ENCODE measurements around the gene PLEKHH2. TPM values are rescaled to one million over a fixed set of nuclear protein-coding genes. Genes with fewer than 3 reads are reported as not detected.

Gene PLEKHH2
- total and polyA plus RNA-seq, 2 of the 13 experiments (the other 11 are each of a cell fraction or from before 2014, with no cell fraction given): 1.1 to 3.0 TPM

DNA sequence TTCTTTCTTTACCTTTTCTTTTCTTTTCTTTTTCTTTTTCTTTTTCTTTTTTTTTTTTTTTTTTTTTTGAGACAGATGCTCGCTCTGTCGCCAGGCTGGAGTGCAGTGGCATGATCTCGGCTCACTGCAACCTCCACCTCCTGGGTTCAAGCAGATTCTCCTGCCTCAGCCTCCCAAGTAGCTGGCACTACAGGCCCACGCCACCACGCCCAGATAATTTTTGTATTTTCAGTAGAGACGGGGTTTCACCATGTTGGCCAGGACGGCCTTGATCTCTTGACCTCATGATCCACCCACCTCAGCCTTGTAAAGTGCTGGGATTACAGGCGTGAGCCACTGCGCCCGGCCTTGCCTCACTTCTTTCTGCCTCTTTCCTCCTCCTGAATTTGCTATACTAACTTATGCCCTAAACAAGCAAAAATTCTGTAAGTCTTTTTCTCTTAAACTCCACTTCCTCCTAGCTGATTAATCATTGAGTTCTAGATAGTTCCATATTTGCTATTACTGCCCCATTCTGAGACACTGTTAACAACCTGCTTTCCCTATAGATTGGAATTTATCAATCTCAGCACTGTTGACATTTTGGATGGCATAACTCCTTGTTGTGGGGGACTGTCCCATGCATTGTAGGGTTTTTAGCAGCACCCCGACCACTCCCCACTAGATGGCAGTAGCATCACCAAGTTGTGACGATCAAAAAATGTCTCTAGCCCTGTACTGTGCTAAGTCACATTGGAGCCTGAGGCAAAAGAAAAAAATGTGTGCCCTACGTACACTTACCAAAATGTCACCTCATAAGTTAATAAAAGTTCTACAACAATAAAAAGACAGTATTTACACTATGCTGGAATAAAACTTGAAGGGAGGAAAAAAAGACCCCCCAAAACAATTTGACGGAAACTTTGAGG lies 24.8 kb upstream of the PLEKHH2 start (continued):
- TF ChIP-seq, protein P1, sequence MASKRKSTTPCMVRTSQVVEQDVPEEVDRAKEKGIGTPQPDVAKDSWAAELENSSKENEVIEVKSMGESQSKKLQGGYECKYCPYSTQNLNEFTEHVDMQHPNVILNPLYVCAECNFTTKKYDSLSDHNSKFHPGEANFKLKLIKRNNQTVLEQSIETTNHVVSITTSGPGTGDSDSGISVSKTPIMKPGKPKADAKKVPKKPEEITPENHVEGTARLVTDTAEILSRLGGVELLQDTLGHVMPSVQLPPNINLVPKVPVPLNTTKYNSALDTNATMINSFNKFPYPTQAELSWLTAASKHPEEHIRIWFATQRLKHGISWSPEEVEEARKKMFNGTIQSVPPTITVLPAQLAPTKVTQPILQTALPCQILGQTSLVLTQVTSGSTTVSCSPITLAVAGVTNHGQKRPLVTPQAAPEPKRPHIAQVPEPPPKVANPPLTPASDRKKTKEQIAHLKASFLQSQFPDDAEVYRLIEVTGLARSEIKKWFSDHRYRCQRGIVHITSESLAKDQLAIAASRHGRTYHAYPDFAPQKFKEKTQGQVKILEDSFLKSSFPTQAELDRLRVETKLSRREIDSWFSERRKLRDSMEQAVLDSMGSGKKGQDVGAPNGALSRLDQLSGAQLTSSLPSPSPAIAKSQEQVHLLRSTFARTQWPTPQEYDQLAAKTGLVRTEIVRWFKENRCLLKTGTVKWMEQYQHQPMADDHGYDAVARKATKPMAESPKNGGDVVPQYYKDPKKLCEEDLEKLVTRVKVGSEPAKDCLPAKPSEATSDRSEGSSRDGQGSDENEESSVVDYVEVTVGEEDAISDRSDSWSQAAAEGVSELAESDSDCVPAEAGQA (IDR thresholded peaks at IDR 0.05; ENCODE audit: low read depth): no peak
- TF ChIP-seq, protein P1 (CRISPR knock-in tag; IDR thresholded peaks at IDR 0.05; ENCODE audit: borderline replicate concordance): no peak
- TF ChIP-seq KDM5B (CRISPR knock-in tag; IDR thresholded peaks at IDR 0.05; ENCODE audit: borderline replicate concordance) (0 out of 2 replicates have a peak, but pooled peaks have one; percentile 12), RFXAP (CRISPR knock-in tag; IDR thresholded peaks at IDR 0.05; ENCODE audit: borderline replicate concordance) (no peak), ZNF772 (CRISPR knock-in tag; IDR thresholded peaks at IDR 0.05) (0 out of 2 replicates have a peak, but pooled peaks have one; percentile 27), FOXK1 (CRISPR knock-in tag; IDR thresholded peaks at IDR 0.05; ENCODE audit: borderline replicate concordance, low read depth) (no peak), ZNF747 (CRISPR knock-in tag; IDR thresholded peaks at IDR 0.05; ENCODE audit: borderline replicate concordance) (0 out of 2 replicates have a peak, but pooled peaks have one; percentile 29), MXI1 (IDR thresholded peaks at IDR 0.05; ENCODE audit: borderline replicate concordance, low read depth, low read length) (no peak; the same call in 2 of the 3 replicates), TARDBP (CRISPR knock-in tag; IDR thresholded peaks at IDR 0.05) (no peak), THAP11 (CRISPR knock-in tag; IDR thresholded peaks at IDR 0.05) (peak; percentile 49), JUN (CRISPR knock-in tag; IDR thresholded peaks at IDR 0.05) (no peak), NKX3-1 (CRISPR knock-in tag; IDR thresholded peaks at IDR 0.05) (no peak), ZSCAN9 (CRISPR knock-in tag; IDR thresholded peaks at IDR 0.05; ENCODE audit: borderline replicate concordance) (0 out of 2 replicates have a peak, but pooled peaks have one; percentile 23), SAFB2 (CRISPR knock-in tag; IDR thresholded peaks at IDR 0.05; ENCODE audit: borderline replicate concordance, low read depth) (no peak; the same call in 1 of the 2 replicates), MLX (CRISPR knock-in tag; IDR thresholded peaks at IDR 0.05) (no peak), ZFAT (CRISPR knock-in tag; conservative IDR thresholded peaks at IDR 0.05) (no peak), POGZ (CRISPR knock-in tag; IDR thresholded peaks at IDR 0.05) (peak; percentile 49; the same call in 1 of the 2 replicates), ZNF850 (CRISPR knock-in tag; conservative IDR thresholded peaks at IDR 0.05) (no peak), ZNF30 (CRISPR knock-in tag; IDR thresholded peaks at IDR 0.05) (no peak)
- TF ChIP-seq, protein P2, sequence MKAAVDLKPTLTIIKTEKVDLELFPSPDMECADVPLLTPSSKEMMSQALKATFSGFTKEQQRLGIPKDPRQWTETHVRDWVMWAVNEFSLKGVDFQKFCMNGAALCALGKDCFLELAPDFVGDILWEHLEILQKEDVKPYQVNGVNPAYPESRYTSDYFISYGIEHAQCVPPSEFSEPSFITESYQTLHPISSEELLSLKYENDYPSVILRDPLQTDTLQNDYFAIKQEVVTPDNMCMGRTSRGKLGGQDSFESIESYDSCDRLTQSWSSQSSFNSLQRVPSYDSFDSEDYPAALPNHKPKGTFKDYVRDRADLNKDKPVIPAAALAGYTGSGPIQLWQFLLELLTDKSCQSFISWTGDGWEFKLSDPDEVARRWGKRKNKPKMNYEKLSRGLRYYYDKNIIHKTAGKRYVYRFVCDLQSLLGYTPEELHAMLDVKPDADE (CRISPR knock-in tag; IDR thresholded peaks at IDR 0.05): no peak
- TF ChIP-seq, protein P3, sequence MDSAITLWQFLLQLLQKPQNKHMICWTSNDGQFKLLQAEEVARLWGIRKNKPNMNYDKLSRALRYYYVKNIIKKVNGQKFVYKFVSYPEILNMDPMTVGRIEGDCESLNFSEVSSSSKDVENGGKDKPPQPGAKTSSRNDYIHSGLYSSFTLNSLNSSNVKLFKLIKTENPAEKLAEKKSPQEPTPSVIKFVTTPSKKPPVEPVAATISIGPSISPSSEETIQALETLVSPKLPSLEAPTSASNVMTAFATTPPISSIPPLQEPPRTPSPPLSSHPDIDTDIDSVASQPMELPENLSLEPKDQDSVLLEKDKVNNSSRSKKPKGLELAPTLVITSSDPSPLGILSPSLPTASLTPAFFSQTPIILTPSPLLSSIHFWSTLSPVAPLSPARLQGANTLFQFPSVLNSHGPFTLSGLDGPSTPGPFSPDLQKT (CRISPR knock-in tag; IDR thresholded peaks at IDR 0.05; ENCODE audit: borderline replicate concordance): no peak
